NB4 (cell line): ENCODE measurements around the gene RGS21.

Experiments
- DNase-seq: peaks from one replicate; pipeline ENCODE4 v3.0.0; 2010; ENCODE audit warnings: low read depth
- H3K4me3 ChIP-seq: one replicate; pipeline ENCODE4 v1.5.1; 2011; ENCODE audit warnings: mild to moderate bottlenecking, low read depth, low read length, moderate library complexity
- CTCF ChIP-seq: IDR thresholded peaks from one replicate; pipeline ENCODE4 v1.5.1; 2012; ENCODE audit warnings: low read depth, low read length
- MAX ChIP-seq: IDR thresholded peaks from 2 replicates; pipeline ENCODE4 v1.6.1; 2011; ENCODE audit warnings: low read depth, low read length
- MYC ChIP-seq: IDR thresholded peaks from 2 replicates; pipeline ENCODE4 v1.6.1; 2011; ENCODE audit warnings: low read depth, low read length
- POLR2A ChIP-seq: IDR thresholded peaks from 2 replicates; pipeline ENCODE4 v1.6.1; 2011; ENCODE audit warnings: mild to moderate bottlenecking; ENCODE audit not compliant: insufficient read length; ENCODE audit errors: extremely low read depth

RGS21 gene

GRCh38 chr1:192363177-192363576, 46.4 kb downstream of the RGS21 start:
- no peak for TF ChIP-seq CTCF
- no peak for TF ChIP-seq MYC
- no peak for TF ChIP-seq POLR2A
- TF ChIP-seq MAX, result no peak
- no peak overlapping the region for H3K4me3 ChIP-seq
- no peak for DNase-seq

GRCh38 chr1:192367436-192367835, 50.6 kb downstream of the RGS21 start:
- TF ChIP-seq CTCF, result no peak
- no peak for TF ChIP-seq MYC
- no peak for TF ChIP-seq MAX
- no peak for TF ChIP-seq POLR2A
- DNase-seq, result no peak
- no peak overlapping the region for H3K4me3 ChIP-seq

GRCh38 chr1:192375306-192375705, 58.5 kb downstream of the RGS21 start:
- TF ChIP-seq POLR2A (no peak), CTCF (no peak), MAX (no peak), MYC (no peak)
- no peak for DNase-seq
- H3K4me3 ChIP-seq, result no peak overlapping the region

- DNase-seq, result no peak
- TF ChIP-seq CTCF (no peak), MAX (no peak), POLR2A (no peak), MYC (no peak)
- no peak overlapping the region for H3K4me3 ChIP-seq
Observed at GRCh38 chr1:192376374-192376773, 59.6 kb downstream of the RGS21 start.

- no peak for DNase-seq
- TF ChIP-seq CTCF, result no peak
- TF ChIP-seq MYC, result no peak
- no peak for TF ChIP-seq MAX
- TF ChIP-seq POLR2A, result no peak
- no peak overlapping the region for H3K4me3 ChIP-seq
Observed at GRCh38 chr1:192378276-192378675, 61.5 kb downstream of the RGS21 start.

GRCh38 chr1:192378878-192379277, 62.1 kb downstream of the RGS21 start:
- no peak for DNase-seq
- TF ChIP-seq POLR2A (no peak), MAX (no peak), CTCF (no peak), MYC (no peak)
- H3K4me3 ChIP-seq, result no peak overlapping the region
